Activated T-cell treated with anti-CD3 and anti-CD28 coated beads, Interleukin-2, amount 50 U/mL, for 24 hours (primary cell): ENCODE results near the gene COX6B1.
"Not testable (repeated sequence)": the region's sequence is repeated elsewhere in the genome, so short reads cannot be mapped to it uniquely, and the experiment has no call there.

Source experiments
- DNase-seq: peaks from one replicate; pipeline ENCODE4 v3.0.0-alpha.2; 2020
- H3K27ac Mint-ChIP-seq: 2 replicates; pipeline ENCODE4 v1.8.0; 2020; ENCODE audit warnings: mild to moderate bottlenecking, mixed read lengths
- H3K27me3 Mint-ChIP-seq: 2 replicates; pipeline ENCODE4 v1.8.0; 2020; ENCODE audit warnings: mixed read lengths
- H3K36me3 Mint-ChIP-seq: 2 replicates; pipeline ENCODE4 v1.8.0; 2020; ENCODE audit warnings: low read depth, mixed read lengths
- H3K4me1 Mint-ChIP-seq: 2 replicates; pipeline ENCODE4 v1.8.0; 2020; ENCODE audit warnings: low read depth, mixed read lengths
- H3K4me3 Mint-ChIP-seq: 2 replicates; pipeline ENCODE4 v1.8.0; 2020; ENCODE audit warnings: mild to moderate bottlenecking, moderate library complexity, mixed read lengths
- H3K9me3 Mint-ChIP-seq: 2 replicates; pipeline ENCODE4 v1.8.0; 2020; ENCODE audit warnings: mixed read lengths

The COX6B1 gene

GRCh38 chr19:35643255-35644205 is 4.6 kb upstream of the COX6B1 start:
- Mint-ChIP-seq H3K9me3 (no peaks in the 10 kb centered on the region), H3K4me3 (peak overlapping the region; percentile 79), H3K36me3 (peaks cover 8% of the 10 kb centered on the region), H3K27me3 (no peaks in the 10 kb centered on the region), H3K27ac (peak overlapping the region; percentile 93), H3K4me1 (peaks cover 47% of the 10 kb centered on the region)
- peak; percentile 92 for DNase-seq

GRCh38 chr19:35644206-35644986 is 3.7 kb upstream of the COX6B1 start:
- DNase-seq = peak; percentile 95
- no peaks in the 10 kb centered on the region for H3K27me3 Mint-ChIP-seq
- peak overlapping the region; percentile 93 for H3K27ac Mint-ChIP-seq
- H3K36me3 Mint-ChIP-seq = peaks cover 12% of the 10 kb centered on the region
- no peaks in the 10 kb centered on the region for H3K9me3 Mint-ChIP-seq
- H3K4me3 Mint-ChIP-seq = peak overlapping the region; percentile 79
- peaks cover 51% of the 10 kb centered on the region for H3K4me1 Mint-ChIP-seq

GRCh38 chr19:35644987-35645679 is 3.0 kb upstream of the COX6B1 start:
- H3K9me3 Mint-ChIP-seq = no peaks in the 10 kb centered on the region
- H3K36me3 Mint-ChIP-seq = peaks cover 19% of the 10 kb centered on the region
- peak; percentile 88 for DNase-seq
- peak overlapping the region; percentile 79 for H3K4me3 Mint-ChIP-seq
- H3K27ac Mint-ChIP-seq = peak overlapping the region; percentile 93
- H3K27me3 Mint-ChIP-seq = no peaks in the 10 kb centered on the region
- peaks cover 55% of the 10 kb centered on the region for H3K4me1 Mint-ChIP-seq

GRCh38 chr19:35645680-35646511 is 2.2 kb upstream of the COX6B1 start:
- no peak overlapping the region for H3K4me3 Mint-ChIP-seq
- DNase-seq = no peak
- H3K27ac Mint-ChIP-seq = peak overlapping the region; percentile 93
- H3K4me1 Mint-ChIP-seq = peaks cover 63% of the 10 kb centered on the region
- H3K27me3 Mint-ChIP-seq = no peaks in the 10 kb centered on the region
- H3K36me3 Mint-ChIP-seq = peaks cover 26% of the 10 kb centered on the region
- H3K9me3 Mint-ChIP-seq = no peaks in the 10 kb centered on the region

GRCh38 chr19:35650581-35650980 is 2.5 kb downstream of the COX6B1 start:
- peak overlapping the region; percentile 77 for H3K27ac Mint-ChIP-seq
- H3K36me3 Mint-ChIP-seq = peaks cover 62% of the 10 kb centered on the region
- no peaks in the 10 kb centered on the region for H3K27me3 Mint-ChIP-seq
- no peak for DNase-seq
- no peaks in the 10 kb centered on the region for H3K9me3 Mint-ChIP-seq
- H3K4me1 Mint-ChIP-seq = peaks cover 41% of the 10 kb centered on the region
- H3K4me3 Mint-ChIP-seq = peak overlapping the region; percentile 39

- not testable (repeated sequence) for H3K9me3 Mint-ChIP-seq, H3K27ac Mint-ChIP-seq, DNase-seq, H3K4me3 Mint-ChIP-seq, H3K27me3 Mint-ChIP-seq
- peaks cover 29% of the 10 kb centered on the region for H3K4me1 Mint-ChIP-seq
- H3K36me3 Mint-ChIP-seq = peaks cover 84% of the 10 kb centered on the region
These were observed 6.7 kb downstream of the COX6B1 start for GRCh38 chr19:35654828-35655227.

- H3K9me3 Mint-ChIP-seq = no peaks in the 10 kb centered on the region
- H3K27me3 Mint-ChIP-seq = no peaks in the 10 kb centered on the region
- H3K4me1 Mint-ChIP-seq = peaks cover 21% of the 10 kb centered on the region
- DNase-seq = no peak
- peak overlapping the region; percentile 15 for H3K27ac Mint-ChIP-seq
- no peak overlapping the region for H3K4me3 Mint-ChIP-seq
- peaks cover 83% of the 10 kb centered on the region for H3K36me3 Mint-ChIP-seq
These were observed 7.5 kb downstream of the COX6B1 start for GRCh38 chr19:35655600-35655999.

GRCh38 chr19:35656700-35657099 is 8.6 kb downstream of the COX6B1 start:
- H3K4me1 Mint-ChIP-seq = peaks cover 13% of the 10 kb centered on the region
- no peaks in the 10 kb centered on the region for H3K9me3 Mint-ChIP-seq
- no peak overlapping the region for H3K4me3 Mint-ChIP-seq
- no peak for DNase-seq
- no peak overlapping the region for H3K27ac Mint-ChIP-seq
- peaks cover 84% of the 10 kb centered on the region for H3K36me3 Mint-ChIP-seq
- H3K27me3 Mint-ChIP-seq = no peaks in the 10 kb centered on the region

- Mint-ChIP-seq H3K36me3 (peaks cover 90% of the 10 kb centered on the region), H3K4me3 (no peak overlapping the region), H3K4me1 (peaks cover 11% of the 10 kb centered on the region), H3K9me3 (no peaks in the 10 kb centered on the region), H3K27me3 (no peaks in the 10 kb centered on the region), H3K27ac (no peak overlapping the region)
- DNase-seq = no peak
These were observed 10.0 kb downstream of the COX6B1 start for GRCh38 chr19:35657904-35658700.

- Mint-ChIP-seq H3K4me3 (no peak overlapping the region), H3K9me3 (no peaks in the 10 kb centered on the region), H3K36me3 (peaks cover 82% of the 10 kb centered on the region), H3K4me1 (peaks cover 1% of the 10 kb centered on the region), H3K27me3 (no peaks in the 10 kb centered on the region), H3K27ac (no peak overlapping the region)
- DNase-seq = no peak
These were observed 13.8 kb downstream of the COX6B1 start for GRCh38 chr19:35661995-35662340.

GRCh38 chr19:35663981-35664380 is 15.9 kb downstream of the COX6B1 start:
- DNase-seq = no peak
- Mint-ChIP-seq H3K9me3 (no peaks in the 10 kb centered on the region), H3K27ac (peak overlapping the region; percentile 33), H3K36me3 (peaks cover 63% of the 10 kb centered on the region), H3K4me1 (peaks cover 5% of the 10 kb centered on the region), H3K4me3 (no peak overlapping the region), H3K27me3 (peaks cover under 1% of the 10 kb centered on the region)

- peaks cover 10% of the 10 kb centered on the region for H3K27me3 Mint-ChIP-seq
- no peaks in the 10 kb centered on the region for H3K9me3 Mint-ChIP-seq
- no peak overlapping the region for H3K4me3 Mint-ChIP-seq
- peaks cover 54% of the 10 kb centered on the region for H3K36me3 Mint-ChIP-seq
- H3K27ac Mint-ChIP-seq = no peak overlapping the region
- no peak for DNase-seq
- peaks cover 8% of the 10 kb centered on the region for H3K4me1 Mint-ChIP-seq
These were observed 17.0 kb downstream of the COX6B1 start for GRCh38 chr19:35665157-35665556.

GRCh38 chr19:35665604-35666003 is 17.5 kb downstream of the COX6B1 start:
- peaks cover 8% of the 10 kb centered on the region for H3K4me1 Mint-ChIP-seq
- no peaks in the 10 kb centered on the region for H3K9me3 Mint-ChIP-seq
- no peak for DNase-seq
- H3K36me3 Mint-ChIP-seq = peaks cover 50% of the 10 kb centered on the region
- H3K27ac Mint-ChIP-seq = no peak overlapping the region
- no peak overlapping the region for H3K4me3 Mint-ChIP-seq
- H3K27me3 Mint-ChIP-seq = peaks cover 11% of the 10 kb centered on the region
